Brain pericyte (primary cell): Measurements from ENCODE around the gene FBXO21.

Experiments
- DNase-seq: peaks from one replicate; pipeline ENCODE4 v3.0.0-alpha.2; 2012; ENCODE audit warnings: low read depth, low spot score

FBXO21 gene

GRCh38 chr12:117166107-117166506 lies 24.2 kb downstream of the FBXO21 start:
- DNase-seq: no peak

- DNase-seq: no peak
These were observed 24.9 kb downstream of the FBXO21 start for GRCh38 chr12:117165342-117165741.

- DNase-seq: no peak
These were observed 27.6 kb downstream of the FBXO21 start for GRCh38 chr12:117162633-117163032.

- DNase-seq: no peak
These were observed 28.1 kb downstream of the FBXO21 start for GRCh38 chr12:117162167-117162539.

GRCh38 chr12:117161460-117162166 lies 28.7 kb downstream of the FBXO21 start:
- no peak for DNase-seq

- no peak for DNase-seq
These were observed 30.6 kb downstream of the FBXO21 start for GRCh38 chr12:117159674-117160073.

- DNase-seq: no peak
These were observed 31.2 kb downstream of the FBXO21 start for GRCh38 chr12:117158911-117159553.

- no peak for DNase-seq
These were observed 32.2 kb downstream of the FBXO21 start for GRCh38 chr12:117158096-117158495.

GRCh38 chr12:117155278-117156060 lies 34.8 kb downstream of the FBXO21 start:
- no peak for DNase-seq

GRCh38 chr12:117152793-117153775 lies 37.2 kb downstream of the FBXO21 start:
- DNase-seq: no peak

- DNase-seq: no peak
These were observed 38.8 kb downstream of the FBXO21 start for GRCh38 chr12:117151403-117152031.

- DNase-seq: no peak
These were observed 40.8 kb downstream of the FBXO21 start for GRCh38 chr12:117149431-117149830.

GRCh38 chr12:117148642-117149041 lies 41.6 kb downstream of the FBXO21 start:
- no peak for DNase-seq

GRCh38 chr12:117147639-117148038 lies 42.6 kb downstream of the FBXO21 start:
- no peak for DNase-seq

- DNase-seq: no peak
These were observed 44.6 kb downstream of the FBXO21 start for GRCh38 chr12:117145597-117146154.

GRCh38 chr12:117144599-117144998 lies 45.7 kb downstream of the FBXO21 start:
- DNase-seq: no peak

GRCh38 chr12:117143008-117143532 lies 47.2 kb downstream of the FBXO21 start:
- no peak for DNase-seq

GRCh38 chr12:117142094-117142493 lies 48.2 kb downstream of the FBXO21 start:
- no peak for DNase-seq

GRCh38 chr12:117141097-117141898 lies 49.0 kb downstream of the FBXO21 start:
- DNase-seq: no peak
